Right renal cortex interstitium (tissue), 3 donors: ENCODE data around the gene OGA. TPM values are rescaled to one million over a fixed set of nuclear protein-coding genes. Genes with fewer than 3 reads are reported as not detected.

Source experiments
- DNase-seq, 3 donors: peaks; one replicate each; pipeline ENCODE4 v3.0.0-alpha.2; 2013; ENCODE audit warnings: low read depth in 3 of 3, low spot score in 2 of 3
- polyA plus RNA-seq, 3 donors: library from polyadenylated mRNA; unstranded; fragments of 120-200 nt; gene quantifications; one replicate each; pipeline ENCODE4 v1.2.1, GENCODE V29; 2013; ENCODE audit not compliant: insufficient read length in 3 of 3

OGA gene
- polyA plus RNA-seq, 3 donors = 120 to 144 (median 140) TPM

- DNase-seq = no peak
Observed at GRCh38 chr10:101837748-101838147, 19.5 kb upstream of the OGA start.

GRCh38 chr10:101835362-101835761 is 17.1 kb upstream of the OGA start:
- DNase-seq = no peak

GRCh38 chr10:101834341-101834740 is 16.1 kb upstream of the OGA start:
- no peak for DNase-seq

- no peak for DNase-seq
Observed at GRCh38 chr10:101833466-101833865, 15.2 kb upstream of the OGA start.

DNA sequence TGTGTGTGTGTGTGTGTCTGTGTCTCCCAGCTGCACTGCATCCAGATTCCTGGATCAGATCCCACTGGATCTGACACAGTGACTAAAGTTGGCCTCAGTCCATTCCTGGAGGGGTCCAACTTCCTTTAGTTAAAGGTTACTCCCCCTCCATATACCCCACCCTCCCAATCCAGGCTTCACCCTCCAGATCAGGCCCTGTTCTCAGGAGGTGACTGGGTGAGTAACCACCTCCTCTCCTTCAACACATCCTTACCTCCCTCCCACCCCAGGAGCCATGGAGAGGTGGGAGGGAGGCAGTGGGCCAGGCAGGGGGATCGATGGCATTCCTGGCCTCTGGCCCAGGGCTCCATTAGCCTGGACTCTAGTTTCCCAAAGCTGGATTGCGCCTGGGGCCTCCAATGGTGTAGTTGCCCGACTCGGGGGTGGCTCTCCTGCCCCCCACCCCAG is 14.1 kb upstream of the OGA start:
- no peak for DNase-seq

- DNase-seq = no peak
Observed at GRCh38 chr10:101831169-101831811, 13.0 kb upstream of the OGA start.

DNA sequence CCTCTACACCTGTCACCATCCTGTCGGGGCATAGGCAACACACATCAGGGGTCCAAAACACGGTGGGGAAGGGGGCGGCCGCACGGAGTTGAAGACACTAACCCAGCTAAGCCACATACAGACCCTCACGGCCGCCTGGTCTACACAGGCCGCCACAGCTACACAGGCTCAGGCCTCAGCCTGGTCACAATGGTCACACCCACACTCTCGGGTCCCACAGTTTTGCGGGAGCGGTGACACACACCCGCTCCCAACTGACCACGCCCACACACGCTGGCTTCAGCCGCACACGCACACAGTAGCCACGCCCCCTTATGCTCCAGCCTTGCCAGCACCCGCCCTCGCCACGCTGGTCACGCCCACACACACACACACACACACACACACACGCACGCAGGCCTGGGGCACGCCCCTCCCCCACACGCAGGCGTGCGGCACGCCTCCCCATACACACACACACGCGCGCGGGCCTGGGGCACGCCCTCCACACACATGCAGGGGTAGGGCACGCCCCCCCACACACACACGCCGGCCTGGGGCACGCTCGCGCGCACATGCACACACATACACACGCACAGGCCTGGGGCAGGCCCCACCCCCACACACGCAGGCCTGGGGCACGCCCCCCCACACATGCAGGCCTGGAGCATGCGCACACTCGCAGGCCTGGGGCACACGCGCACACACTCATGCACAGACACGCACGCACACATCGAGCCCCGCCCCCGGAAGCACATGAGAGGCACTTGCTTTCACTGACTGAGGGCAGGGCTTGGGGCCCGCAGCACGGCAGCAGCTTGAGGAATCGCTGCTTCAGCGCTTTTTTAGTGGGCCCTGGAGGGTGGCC is 12.3 kb upstream of the OGA start:
- peak in 1 of 3 donors; percentile 77 for DNase-seq

DNA sequence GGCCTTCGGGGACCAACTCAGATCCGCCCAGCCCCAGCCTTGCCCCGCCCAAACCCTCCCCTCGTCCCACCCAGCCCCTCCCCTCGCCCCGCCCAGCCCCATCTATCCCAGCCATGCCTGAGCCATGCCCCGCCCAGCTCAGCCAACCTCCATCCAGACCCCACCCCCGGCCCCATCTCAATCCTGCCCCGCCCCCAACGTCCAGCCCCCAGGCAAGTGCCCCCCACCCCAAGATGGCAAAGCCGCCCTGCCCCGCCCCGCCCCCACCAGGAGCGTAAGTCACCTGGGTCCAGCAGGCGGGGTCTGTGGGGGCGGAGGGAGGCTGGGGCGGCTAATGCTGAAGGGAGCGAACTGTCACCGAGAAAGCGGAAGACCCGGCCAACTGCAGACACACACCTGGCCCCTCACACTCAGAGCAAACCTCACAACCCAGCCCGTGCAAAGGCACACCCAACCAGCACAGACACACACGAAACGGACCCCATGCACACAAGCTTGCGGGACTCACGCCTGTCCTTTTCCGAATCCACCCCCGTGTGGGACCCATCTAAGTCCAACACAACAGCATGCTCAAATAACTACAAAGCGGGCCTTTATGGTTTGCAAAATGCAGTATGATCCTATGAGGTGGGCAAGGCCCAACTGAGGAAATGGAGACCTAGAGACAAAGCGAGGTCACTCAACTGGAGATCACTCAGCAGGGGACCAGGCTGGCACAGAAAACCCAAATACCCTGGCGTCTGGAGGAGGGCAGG is 11.5 kb upstream of the OGA start:
- DNase-seq = no peak

DNA sequence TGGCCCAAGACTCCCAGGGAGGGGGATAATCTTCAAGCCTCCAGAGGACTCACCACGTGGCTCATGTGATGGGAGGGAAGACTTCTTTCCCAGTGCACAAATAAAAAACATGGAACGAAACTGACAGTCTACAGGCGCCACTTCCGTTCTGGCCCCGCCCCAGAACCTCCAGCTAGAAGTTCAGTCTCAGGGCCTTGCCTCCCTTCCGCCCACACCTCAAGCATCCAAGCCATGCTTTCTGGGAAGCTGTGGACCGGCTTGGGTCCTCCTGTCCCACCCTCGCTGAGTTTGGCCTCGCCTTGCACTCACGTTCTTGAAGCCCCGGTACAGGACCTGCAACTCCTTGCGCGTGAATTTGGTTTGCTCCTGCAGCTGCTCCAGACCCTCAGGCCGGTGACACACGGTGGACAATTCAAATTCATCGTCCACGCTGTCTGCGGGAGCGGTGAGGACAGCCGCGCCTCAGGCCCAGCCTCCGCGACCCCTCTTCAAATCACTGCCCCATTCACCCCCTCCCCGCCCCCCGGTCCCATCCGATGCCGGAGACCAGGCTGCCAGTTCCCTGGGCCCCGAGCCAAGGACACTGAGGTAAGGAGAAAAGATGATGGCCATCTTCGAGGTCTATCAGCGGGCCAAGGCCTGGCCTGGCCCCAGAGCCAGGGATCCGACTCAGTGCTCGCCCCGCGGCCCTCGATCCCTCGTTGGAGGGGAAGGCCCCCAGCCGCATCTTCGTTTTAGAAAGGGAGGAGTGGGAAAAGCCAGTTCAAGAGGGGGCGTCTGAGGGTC is 10.7 kb upstream of the OGA start:
- DNase-seq = no peak

DNA sequence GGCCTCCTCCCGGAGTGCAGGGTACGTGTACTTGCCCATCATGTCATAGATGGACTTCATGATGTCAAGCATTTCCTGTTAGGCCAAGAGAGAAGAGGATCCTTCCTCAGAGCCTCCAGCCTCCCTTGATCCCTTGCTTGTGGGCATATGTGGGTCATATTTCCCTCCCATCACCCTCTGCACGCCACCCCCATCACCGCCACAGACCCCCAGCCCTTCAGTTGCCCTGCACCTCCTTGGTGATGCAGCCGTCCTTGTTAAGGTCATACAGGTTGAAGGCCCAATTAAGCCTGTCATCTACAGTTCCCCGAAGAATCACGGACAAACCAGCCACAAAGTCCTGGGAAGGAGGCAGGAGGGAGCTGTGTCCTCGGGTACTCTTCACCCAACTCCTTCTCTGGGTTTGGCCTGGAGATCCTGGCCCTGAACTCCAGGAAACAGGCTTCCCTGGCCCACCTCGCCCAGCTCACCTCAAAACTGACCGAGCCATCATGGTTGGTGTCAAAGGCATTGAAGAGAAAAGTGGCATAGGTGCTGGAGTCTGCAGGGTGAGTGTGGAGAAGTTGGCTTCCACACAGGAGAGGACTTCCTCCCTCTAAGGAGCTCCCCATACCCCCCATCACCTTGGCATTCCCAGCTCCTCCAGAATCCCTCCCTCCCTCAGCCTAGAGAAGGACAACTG is 9.8 kb upstream of the OGA start:
- DNase-seq = no peak

DNA sequence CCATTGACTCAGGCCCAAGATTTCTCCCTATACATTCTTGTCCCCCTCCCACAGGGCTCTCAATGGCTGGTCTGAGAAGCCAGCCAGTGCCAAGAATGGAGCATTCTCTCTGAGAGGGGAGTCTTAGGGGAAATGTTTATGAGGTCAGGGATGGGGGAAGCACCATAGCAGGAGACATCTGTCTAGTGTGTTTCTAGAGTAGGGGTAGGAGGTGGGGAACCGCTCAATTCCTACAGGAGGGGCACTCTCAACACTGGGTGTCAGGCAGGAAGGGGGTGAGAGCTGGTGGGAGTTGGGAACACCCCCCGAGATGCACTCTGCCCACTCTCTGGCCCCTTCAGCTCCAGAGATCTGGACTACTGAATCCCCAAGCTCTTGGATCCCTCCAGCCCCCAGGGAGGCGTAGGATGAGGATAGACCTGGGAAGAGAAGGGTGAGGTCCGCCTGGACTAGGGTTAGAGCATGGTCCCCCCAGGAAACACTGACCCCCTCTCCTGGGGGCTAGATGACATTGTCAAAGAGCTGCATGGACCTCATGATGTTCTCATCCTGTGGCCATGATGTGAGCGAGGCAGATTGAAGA is 8.7 kb upstream of the OGA start:
- DNase-seq = no peak

GRCh38 chr10:101824736-101825135 is 6.5 kb upstream of the OGA start:
- no peak for DNase-seq

DNA sequence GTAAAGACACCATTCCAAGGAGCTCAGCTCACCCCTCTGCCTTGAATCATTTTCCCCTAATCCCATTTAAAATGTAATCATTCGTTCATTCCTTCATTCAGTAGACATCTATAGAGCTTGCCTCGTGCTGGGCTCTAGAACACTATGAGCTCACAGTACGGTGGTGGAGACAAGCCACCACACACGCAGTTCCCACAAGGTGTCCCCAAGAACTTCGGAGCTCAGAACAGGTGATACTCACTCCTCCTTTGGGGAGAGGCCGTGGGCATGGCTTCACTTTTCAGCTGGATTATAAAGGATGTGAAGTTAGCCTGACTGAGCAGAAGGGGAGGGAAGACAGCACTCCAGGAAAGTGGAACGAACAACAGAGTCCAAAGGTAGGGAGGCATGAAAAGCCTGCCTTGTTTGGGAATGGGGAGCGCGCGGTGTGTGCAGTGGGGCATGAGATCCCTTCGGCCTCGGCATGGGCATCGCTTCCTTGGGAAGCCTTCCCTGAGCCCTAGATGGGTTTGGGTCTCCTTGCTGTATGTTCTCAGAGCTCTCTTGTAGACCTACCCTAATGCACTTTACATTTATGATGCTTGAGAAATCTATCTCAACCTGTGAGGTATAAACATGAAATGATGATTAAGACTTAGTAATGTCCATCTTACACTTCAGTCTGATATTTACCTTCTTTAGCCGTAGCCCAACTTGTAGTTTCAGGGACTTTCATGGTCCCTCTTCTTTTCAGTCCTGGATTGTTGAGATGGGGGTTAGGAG is 809 bp upstream of the OGA start:
- no peak for DNase-seq

DNA sequence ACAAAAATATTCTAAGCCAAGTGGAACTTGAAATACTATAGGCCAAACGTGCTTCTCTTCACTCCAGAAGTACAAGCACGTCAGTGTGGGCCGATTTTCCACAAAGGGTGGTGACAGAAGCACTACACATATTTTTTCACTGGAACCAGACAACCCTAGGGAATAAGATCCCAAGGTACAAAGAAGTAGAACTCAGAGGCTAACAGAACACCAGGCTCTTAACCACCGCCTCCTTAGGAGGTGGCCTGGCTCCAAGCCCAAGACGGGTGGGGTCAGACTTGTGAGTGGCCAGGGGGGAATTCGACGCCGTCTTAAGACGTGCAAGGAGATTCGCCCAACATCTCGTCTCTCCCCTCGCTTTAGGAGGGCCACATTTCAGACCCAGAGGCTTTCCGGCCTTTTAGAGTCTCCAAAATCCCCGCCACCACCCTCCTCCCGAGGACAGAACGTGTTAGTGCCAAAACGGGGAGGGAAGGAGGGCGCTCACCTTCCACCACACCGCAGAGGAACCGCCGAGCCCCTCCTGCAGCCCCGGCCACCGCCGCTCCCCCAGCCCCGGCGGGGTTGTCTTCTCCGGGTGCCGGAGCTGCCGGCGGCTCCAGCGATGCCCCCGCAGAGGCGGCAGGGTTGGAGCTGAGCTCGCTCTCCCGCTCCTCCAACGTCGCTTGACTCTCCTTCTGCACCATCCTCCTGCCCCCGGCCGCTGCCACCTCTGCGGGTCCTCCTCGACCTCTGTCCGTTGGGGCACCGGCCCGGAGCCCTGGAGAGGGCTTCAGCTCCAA is 716 bp downstream of the OGA start:
- DNase-seq = no peak

DNA sequence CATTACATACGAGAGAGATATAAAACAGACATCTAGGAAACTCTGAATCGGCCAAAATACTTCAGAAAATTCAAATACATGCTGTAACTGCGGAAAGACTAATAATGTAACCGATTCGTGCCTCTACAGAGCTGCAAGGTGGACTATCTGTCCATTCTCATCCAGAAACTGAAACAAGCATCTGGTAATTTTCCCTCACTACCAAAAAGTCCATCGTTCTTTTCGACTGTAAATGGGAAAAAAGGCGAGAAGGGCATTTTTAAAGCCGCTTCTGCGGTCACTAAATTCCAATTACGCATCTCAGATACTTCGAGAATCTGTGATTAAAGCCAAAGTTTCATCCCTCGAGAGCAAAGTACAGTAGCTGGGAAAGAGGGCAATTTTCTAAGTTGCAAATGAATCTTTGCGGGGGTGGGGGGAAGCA is 1.3 kb downstream of the OGA start:
- no peak for DNase-seq

DNA sequence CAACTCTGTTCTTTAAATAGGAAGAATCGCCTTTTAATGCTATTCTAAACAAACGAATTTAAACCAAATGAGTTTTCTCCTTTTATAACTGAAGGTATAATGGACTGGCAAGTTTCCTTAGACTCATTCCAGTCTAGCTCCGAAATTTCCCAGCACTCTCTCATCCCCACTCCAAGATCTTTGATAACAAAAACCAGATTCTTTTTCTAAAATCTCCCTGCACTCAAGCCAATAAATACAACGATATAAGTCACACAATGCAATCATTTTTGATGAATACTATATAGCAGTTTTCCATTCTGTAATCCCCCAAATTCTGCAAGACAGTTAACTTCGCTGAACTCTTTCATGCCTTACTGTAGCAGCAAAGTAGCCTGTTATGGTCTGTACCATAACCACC is 1.9 kb downstream of the OGA start:
- no peak for DNase-seq

GRCh38 chr10:101814466-101815071 is 3.7 kb downstream of the OGA start:
- DNase-seq = no peak

DNA sequence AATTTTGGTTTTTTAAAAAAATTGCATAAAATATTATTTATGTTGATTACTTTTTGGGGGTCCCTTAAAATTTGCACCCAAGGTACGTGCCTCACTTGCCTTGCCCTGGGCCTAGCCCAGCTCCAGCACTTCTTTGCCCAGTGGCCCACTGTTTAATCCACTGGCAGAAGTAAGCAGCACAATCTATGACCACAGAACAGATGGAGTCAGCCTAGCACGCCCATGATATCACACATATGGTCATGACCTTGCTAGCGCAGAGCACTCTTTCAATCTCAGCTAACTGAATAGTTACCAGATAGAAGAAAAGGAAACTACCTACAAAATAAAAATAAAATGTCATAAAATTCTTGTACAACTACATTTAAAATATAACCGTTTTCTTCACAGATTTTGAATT is 5.6 kb downstream of the OGA start:
- no peak for DNase-seq
